ENCODE results near the gene HOOK2. TPM values are rescaled to one million over a fixed set of nuclear protein-coding genes. Genes with fewer than 3 reads are reported as not detected.
A peak's percentile ranks its signal among the peaks of the same experiment; 100 is the strongest.

The HOOK2 gene
- total and polyA plus RNA-seq, 2 of the 13 experiments (the other 11 are each of a cell fraction or from before 2014, with no cell fraction given) = 9.2 to 12.9 TPM

DNA sequence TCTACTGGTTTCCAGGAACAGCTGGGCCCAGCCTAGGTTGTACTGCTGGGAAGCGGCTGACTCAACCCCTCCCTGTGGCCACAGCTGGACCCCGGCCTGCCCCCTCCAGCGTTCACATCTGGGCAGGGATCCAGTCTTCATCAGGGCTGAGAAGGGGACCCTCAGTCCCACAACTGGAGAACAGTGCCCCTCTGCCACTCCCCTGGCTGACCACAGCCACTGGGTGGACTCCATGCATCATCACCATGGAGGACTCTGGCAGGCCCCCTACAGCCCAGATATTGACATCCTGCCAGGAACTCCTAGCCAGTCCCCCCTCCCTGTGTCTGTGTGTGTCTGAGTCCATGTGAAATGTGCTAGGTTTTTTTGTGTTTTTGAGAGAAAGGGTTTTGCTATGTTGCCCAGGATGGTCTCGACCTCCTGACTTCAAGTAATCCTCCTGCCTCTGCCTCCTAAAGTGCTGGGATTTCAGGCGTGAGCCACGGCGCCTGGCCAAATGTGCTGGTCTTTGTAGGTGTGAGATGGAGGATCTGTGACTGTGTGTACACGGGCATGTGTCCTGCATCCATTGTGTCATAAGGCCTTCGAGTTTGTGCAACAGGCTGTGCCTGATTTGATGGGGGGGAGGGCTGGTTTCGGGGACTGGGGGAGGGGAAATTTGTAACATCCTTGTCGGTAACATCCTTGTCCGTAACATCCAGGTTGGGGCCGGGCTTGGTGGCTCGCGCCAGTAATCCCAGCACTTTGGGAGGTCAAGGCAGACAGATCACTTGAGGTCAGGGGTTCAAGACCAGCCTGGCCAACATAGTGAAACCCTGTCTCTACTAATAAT is 4.0 kb upstream of the HOOK2 start (continued):
- TF ChIP-seq, protein P1, sequence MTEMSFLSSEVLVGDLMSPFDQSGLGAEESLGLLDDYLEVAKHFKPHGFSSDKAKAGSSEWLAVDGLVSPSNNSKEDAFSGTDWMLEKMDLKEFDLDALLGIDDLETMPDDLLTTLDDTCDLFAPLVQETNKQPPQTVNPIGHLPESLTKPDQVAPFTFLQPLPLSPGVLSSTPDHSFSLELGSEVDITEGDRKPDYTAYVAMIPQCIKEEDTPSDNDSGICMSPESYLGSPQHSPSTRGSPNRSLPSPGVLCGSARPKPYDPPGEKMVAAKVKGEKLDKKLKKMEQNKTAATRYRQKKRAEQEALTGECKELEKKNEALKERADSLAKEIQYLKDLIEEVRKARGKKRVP (CRISPR knock-in tag; IDR thresholded peaks at IDR 0.05) = no peak
- TF ChIP-seq AGO1 (IDR thresholded peaks at IDR 0.05; ENCODE audit: low read depth, low read length, poor library complexity, severe bottlenecking) = no peak
- no peak for TF ChIP-seq TBX3 (IDR thresholded peaks at IDR 0.05; ENCODE audit: borderline replicate concordance)
- no peak for TF ChIP-seq CAMTA2 (CRISPR knock-in tag; IDR thresholded peaks at IDR 0.05; ENCODE audit: borderline replicate concordance)
- TF ChIP-seq HNF4G (IDR thresholded peaks at IDR 0.05; ENCODE audit: borderline replicate concordance, low read depth, low read length) = no peak
- TF ChIP-seq HNF4G (CRISPR knock-in tag; IDR thresholded peaks at IDR 0.05; ENCODE audit: borderline replicate concordance, low read depth) = 0 out of 2 replicates have a peak, but pooled peaks have one; percentile 25
- no peak for TF ChIP-seq ZSCAN9 (CRISPR knock-in tag; IDR thresholded peaks at IDR 0.05; ENCODE audit: borderline replicate concordance)
- no peak for TF ChIP-seq POGZ (CRISPR knock-in tag; IDR thresholded peaks at IDR 0.05)
- TF ChIP-seq DRAP1 (CRISPR knock-in tag; IDR thresholded peaks at IDR 0.05) = peak; percentile 41; the same call in 1 of the 2 replicates
- TF ChIP-seq TRIM24 (CRISPR knock-in tag; IDR thresholded peaks at IDR 0.05) = no peak
- no peak for TF ChIP-seq FOXM1 (CRISPR knock-in tag; IDR thresholded peaks at IDR 0.05)
- no peak for TF ChIP-seq ZNF652 (CRISPR knock-in tag; IDR thresholded peaks at IDR 0.05; ENCODE audit: borderline replicate concordance, low read depth)
- TF ChIP-seq, protein P2, sequence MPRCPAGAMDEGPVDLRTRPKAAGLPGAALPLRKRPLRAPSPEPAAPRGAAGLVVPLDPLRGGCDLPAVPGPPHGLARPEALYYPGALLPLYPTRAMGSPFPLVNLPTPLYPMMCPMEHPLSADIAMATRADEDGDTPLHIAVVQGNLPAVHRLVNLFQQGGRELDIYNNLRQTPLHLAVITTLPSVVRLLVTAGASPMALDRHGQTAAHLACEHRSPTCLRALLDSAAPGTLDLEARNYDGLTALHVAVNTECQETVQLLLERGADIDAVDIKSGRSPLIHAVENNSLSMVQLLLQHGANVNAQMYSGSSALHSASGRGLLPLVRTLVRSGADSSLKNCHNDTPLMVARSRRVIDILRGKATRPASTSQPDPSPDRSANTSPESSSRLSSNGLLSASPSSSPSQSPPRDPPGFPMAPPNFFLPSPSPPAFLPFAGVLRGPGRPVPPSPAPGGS (CRISPR knock-in tag; IDR thresholded peaks at IDR 0.05) = no peak
- TF ChIP-seq ZNF263 (CRISPR knock-in tag; IDR thresholded peaks at IDR 0.05) = peak; percentile 78
- TF ChIP-seq SRSF9 (IDR thresholded peaks at IDR 0.05; ENCODE audit: borderline replicate concordance, insufficient read depth, low read depth, low read length, poor library complexity, severe bottlenecking) = no peak
- TF ChIP-seq CTCF (CRISPR knock-in tag; IDR thresholded peaks at IDR 0.05) = peak; percentile 51
- TF ChIP-seq NCOA2 (CRISPR knock-in tag; IDR thresholded peaks at IDR 0.05) = peak; percentile 15; the same call in 1 of the 2 replicates
- TF ChIP-seq SRSF4 (IDR thresholded peaks at IDR 0.05; ENCODE audit: low read depth, low read length, poor library complexity, severe bottlenecking) = no peak
- TF ChIP-seq ZBTB42 (CRISPR knock-in tag; IDR thresholded peaks at IDR 0.05) = peak; percentile 97
- no peak for TF ChIP-seq ZNF800 (CRISPR knock-in tag; IDR thresholded peaks at IDR 0.05)
- TF ChIP-seq, protein P3, sequence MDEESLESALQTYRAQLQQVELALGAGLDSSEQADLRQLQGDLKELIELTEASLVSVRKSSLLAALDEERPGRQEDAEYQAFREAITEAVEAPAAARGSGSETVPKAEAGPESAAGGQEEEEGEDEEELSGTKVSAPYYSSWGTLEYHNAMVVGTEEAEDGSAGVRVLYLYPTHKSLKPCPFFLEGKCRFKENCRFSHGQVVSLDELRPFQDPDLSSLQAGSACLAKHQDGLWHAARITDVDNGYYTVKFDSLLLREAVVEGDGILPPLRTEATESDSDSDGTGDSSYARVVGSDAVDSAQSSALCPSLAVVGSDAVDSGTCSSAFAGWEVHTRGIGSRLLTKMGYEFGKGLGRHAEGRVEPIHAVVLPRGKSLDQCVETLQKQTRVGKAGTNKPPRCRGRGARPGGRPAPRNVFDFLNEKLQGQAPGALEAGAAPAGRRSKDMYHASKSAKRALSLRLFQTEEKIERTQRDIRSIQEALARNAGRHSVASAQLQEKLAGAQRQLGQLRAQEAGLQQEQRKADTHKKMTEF (CRISPR knock-in tag; IDR thresholded peaks at IDR 0.05) = no peak

Data from HepG2 (cell line).